SK-N-MC (cell line): ENCODE data around the gene TAF1A.

Experiments
- EZH2 ChIP-seq: fragments of 200-600 bp; sonication (generic); IDR thresholded peaks from one replicate; pipeline ENCODE4 v1.6.1; 2017; ENCODE audit warnings: antibody characterized with exemption
- POLR2AphosphoS5 ChIP-seq: IDR thresholded peaks from 2 replicates; pipeline ENCODE4 v1.6.1; 2012; ENCODE audit warnings: mild to moderate bottlenecking, low read depth, low read length, borderline replicate concordance

DNA sequence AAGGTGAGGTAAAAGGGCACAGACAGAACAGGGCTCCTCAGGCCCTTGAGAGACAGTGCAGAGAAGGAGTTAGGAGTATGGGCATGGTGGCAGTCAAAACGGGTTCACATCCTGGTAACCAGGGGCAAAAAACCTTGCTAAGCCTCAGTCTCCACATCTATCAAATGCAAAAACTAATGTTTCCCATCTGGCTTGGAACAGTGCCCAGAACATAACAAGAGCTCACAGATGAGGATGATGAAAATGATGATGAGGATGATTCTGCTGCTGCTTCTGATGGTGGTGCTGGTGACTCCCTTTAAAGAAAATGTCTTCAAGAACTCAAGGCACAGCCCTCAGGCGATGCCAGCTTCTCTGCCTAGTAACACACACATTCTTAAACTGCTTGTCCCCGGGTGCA, 65.9 kb downstream of the TAF1A start:
- TF ChIP-seq POLR2AphosphoS5 (no peak), EZH2 (no peak)
